Ovary (tissue), 3 donors: ENCODE data around the gene MROH2B.

ENCODE experiments used
- EP300 ChIP-seq: sonication (generic); formaldehyde crosslinking; IDR thresholded peaks from one replicate; pipeline ENCODE4 v1.6.1; 2017; ENCODE audit warnings: antibody characterized with exemption
- POLR2A ChIP-seq: fragments of 450-650 bp; IDR thresholded peaks from one replicate; pipeline ENCODE4 v1.6.1; 2017; ENCODE audit warnings: antibody characterized with exemption, mild to moderate bottlenecking, moderate library complexity
- TF ChIP-seq, protein P1 (sequence below), 3 donors: fragments of 450-650 bp in 2 of 3; fragments of 200-600 bp in 1 of 3; IDR thresholded peaks; one replicate each; pipeline versions ENCODE4 v1.5.1 to v1.8.0; 2016 to 2022; ENCODE audit warnings: antibody characterized with exemption in 3 of 3, mild to moderate bottlenecking in 1 of 3
- donor health status: DM: no; HTN: no; CAD: no.

DNA sequence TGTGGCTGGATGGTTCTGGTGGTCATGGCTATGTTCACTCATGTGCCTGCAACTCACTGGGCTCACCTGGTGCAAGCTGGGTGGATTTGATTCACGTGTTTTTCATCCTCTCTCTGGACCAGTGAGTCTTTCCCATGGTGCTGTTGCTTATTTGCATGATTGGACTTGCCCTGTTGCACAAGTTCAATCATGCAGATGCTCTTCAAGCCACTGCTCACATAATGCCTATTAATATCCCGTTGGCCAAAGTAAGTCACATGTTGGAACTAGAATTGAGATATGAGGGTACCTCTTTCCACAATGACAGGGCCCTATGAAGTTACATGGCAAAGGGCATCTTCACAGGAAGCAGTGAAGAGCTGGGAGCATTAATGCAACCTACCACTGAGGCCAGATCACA lies 26.5 kb upstream of the MROH2B start:
- TF ChIP-seq, protein P1, sequence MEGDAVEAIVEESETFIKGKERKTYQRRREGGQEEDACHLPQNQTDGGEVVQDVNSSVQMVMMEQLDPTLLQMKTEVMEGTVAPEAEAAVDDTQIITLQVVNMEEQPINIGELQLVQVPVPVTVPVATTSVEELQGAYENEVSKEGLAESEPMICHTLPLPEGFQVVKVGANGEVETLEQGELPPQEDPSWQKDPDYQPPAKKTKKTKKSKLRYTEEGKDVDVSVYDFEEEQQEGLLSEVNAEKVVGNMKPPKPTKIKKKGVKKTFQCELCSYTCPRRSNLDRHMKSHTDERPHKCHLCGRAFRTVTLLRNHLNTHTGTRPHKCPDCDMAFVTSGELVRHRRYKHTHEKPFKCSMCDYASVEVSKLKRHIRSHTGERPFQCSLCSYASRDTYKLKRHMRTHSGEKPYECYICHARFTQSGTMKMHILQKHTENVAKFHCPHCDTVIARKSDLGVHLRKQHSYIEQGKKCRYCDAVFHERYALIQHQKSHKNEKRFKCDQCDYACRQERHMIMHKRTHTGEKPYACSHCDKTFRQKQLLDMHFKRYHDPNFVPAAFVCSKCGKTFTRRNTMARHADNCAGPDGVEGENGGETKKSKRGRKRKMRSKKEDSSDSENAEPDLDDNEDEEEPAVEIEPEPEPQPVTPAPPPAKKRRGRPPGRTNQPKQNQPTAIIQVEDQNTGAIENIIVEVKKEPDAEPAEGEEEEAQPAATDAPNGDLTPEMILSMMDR (IDR thresholded peaks at IDR 0.05), result no peak
- TF ChIP-seq POLR2A, result no peak
- no peak for TF ChIP-seq EP300
